BLaER1 (cell line): ENCODE measurements around the gene MEIS2.

Source experiments
- H3K27ac ChIP-seq: shearing (Covaris generic); formaldehyde crosslinking; 2 replicates; pipeline ENCODE4 v1.8.1; 2022
- H3K27me3 ChIP-seq: shearing (Covaris generic); formaldehyde crosslinking; 2 replicates; pipeline ENCODE4 v1.8.1; 2022
- H3K36me3 ChIP-seq: shearing (Covaris generic); formaldehyde crosslinking; 2 replicates; pipeline ENCODE4 v1.8.1; 2022
- H3K4me1 ChIP-seq: shearing (Covaris generic); formaldehyde crosslinking; 2 replicates; pipeline ENCODE4 v1.8.1; 2022
- H3K4me2 ChIP-seq: shearing (Covaris generic); formaldehyde crosslinking; 2 replicates; pipeline ENCODE4 v1.8.1; 2022
- H3K4me3 ChIP-seq: shearing (Covaris generic); formaldehyde crosslinking; 2 replicates; pipeline ENCODE4 v1.8.1; 2022
- H3K9ac ChIP-seq: shearing (Covaris generic); formaldehyde crosslinking; 2 replicates; pipeline ENCODE4 v1.8.1; 2022
- H3K9me3 ChIP-seq: shearing (Covaris generic); formaldehyde crosslinking; 2 replicates; pipeline ENCODE4 v1.8.1; 2022
- H4K20me1 ChIP-seq: shearing (Covaris generic); formaldehyde crosslinking; 2 replicates; pipeline ENCODE4 v1.8.1; 2022
- Cebpa-rat ChIP-seq: shearing (Covaris generic); IDR thresholded peaks from 2 replicates; pipeline ENCODE4 v1.8.1; 2022

Gene MEIS2

GRCh38 chr15:36931434-36931833 is 168.9 kb downstream of the MEIS2 start:
- H3K4me3 ChIP-seq, result no peak overlapping the region
- no peak overlapping the region for H3K4me2 ChIP-seq
- no peak overlapping the region for H3K9ac ChIP-seq
- no peaks in the 10 kb centered on the region for H3K9me3 ChIP-seq
- no peaks in the 10 kb centered on the region for H3K4me1 ChIP-seq
- H3K27ac ChIP-seq, result no peak overlapping the region
- no peaks in the 10 kb centered on the region for H3K36me3 ChIP-seq
- H3K27me3 ChIP-seq, result no peaks in the 10 kb centered on the region
- H4K20me1 ChIP-seq, result no peaks in the 10 kb centered on the region
- no peak for TF ChIP-seq Cebpa-rat

DNA sequence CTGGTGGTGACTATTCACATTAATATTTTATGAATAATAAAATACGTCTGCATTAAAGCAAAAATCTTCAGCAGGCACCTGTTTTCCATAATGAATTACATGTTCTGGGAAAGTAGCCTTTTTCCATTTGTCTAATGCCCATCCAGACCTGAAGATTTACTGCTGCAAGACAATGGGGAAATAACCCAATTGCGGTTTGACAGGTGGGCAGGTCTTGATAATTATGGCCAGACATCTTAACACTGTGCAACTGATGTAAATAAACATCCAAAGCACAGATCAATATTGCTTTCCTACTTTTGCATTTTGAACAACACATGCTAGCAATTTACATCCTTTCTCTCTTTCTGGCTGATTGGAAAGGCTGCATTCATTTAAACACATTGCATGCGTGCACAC is 173.9 kb downstream of the MEIS2 start:
- Histone ChIP-seq H3K4me3 (no peak overlapping the region), H3K36me3 (no peaks in the 10 kb centered on the region), H4K20me1 (no peaks in the 10 kb centered on the region), H3K27ac (no peak overlapping the region), H3K9me3 (no peaks in the 10 kb centered on the region), H3K4me2 (no peak overlapping the region), H3K9ac (no peak overlapping the region), H3K4me1 (no peaks in the 10 kb centered on the region), H3K27me3 (no peaks in the 10 kb centered on the region)
- no peak for TF ChIP-seq Cebpa-rat

GRCh38 chr15:36925653-36926426 is 174.5 kb downstream of the MEIS2 start:
- no peak for TF ChIP-seq Cebpa-rat
- Histone ChIP-seq H3K27me3 (no peaks in the 10 kb centered on the region), H3K9me3 (no peaks in the 10 kb centered on the region), H3K27ac (no peak overlapping the region), H3K4me1 (no peaks in the 10 kb centered on the region), H3K4me3 (no peak overlapping the region), H4K20me1 (no peaks in the 10 kb centered on the region), H3K9ac (no peak overlapping the region), H3K36me3 (no peaks in the 10 kb centered on the region), H3K4me2 (no peak overlapping the region)

DNA sequence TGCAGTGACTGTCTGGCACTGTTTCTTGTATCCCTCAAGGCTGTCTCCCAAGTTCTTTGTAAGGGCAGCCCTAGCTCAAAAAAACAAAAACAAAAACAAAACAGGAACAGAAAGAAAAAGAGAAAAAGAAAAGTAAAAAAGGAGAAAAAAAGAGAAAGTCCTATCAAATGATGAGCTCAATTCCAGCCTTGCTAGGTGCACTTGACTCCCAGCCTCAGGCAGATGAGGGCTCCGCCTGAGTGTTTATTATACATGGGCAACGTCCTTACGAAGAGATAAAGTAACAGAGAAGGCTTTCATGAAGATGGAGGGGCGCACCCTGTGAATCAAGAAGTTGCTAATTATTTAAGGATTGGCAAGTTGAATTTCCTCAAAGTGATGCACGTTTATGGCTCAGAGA is 175.3 kb downstream of the MEIS2 start:
- H3K27ac ChIP-seq, result no peak overlapping the region
- H4K20me1 ChIP-seq, result no peaks in the 10 kb centered on the region
- no peak for TF ChIP-seq Cebpa-rat
- no peaks in the 10 kb centered on the region for H3K36me3 ChIP-seq
- no peaks in the 10 kb centered on the region for H3K9me3 ChIP-seq
- no peak overlapping the region for H3K4me2 ChIP-seq
- no peak overlapping the region for H3K9ac ChIP-seq
- H3K4me1 ChIP-seq, result no peaks in the 10 kb centered on the region
- H3K27me3 ChIP-seq, result no peaks in the 10 kb centered on the region
- no peak overlapping the region for H3K4me3 ChIP-seq

GRCh38 chr15:36924034-36924433 is 176.3 kb downstream of the MEIS2 start:
- no peak overlapping the region for H3K9ac ChIP-seq
- H3K4me2 ChIP-seq, result no peak overlapping the region
- no peak for TF ChIP-seq Cebpa-rat
- H3K9me3 ChIP-seq, result no peaks in the 10 kb centered on the region
- H3K36me3 ChIP-seq, result no peaks in the 10 kb centered on the region
- no peaks in the 10 kb centered on the region for H4K20me1 ChIP-seq
- H3K27ac ChIP-seq, result no peak overlapping the region
- no peaks in the 10 kb centered on the region for H3K4me1 ChIP-seq
- no peaks in the 10 kb centered on the region for H3K27me3 ChIP-seq
- no peak overlapping the region for H3K4me3 ChIP-seq

GRCh38 chr15:36921484-36922091 is 178.8 kb downstream of the MEIS2 start:
- Histone ChIP-seq H3K27ac (no peak overlapping the region), H4K20me1 (no peaks in the 10 kb centered on the region), H3K27me3 (no peaks in the 10 kb centered on the region), H3K9ac (no peak overlapping the region), H3K9me3 (no peaks in the 10 kb centered on the region), H3K36me3 (no peaks in the 10 kb centered on the region), H3K4me1 (no peaks in the 10 kb centered on the region), H3K4me2 (no peak overlapping the region), H3K4me3 (no peak overlapping the region)
- no peak for TF ChIP-seq Cebpa-rat

- no peak overlapping the region for H3K4me3 ChIP-seq
- H3K27me3 ChIP-seq, result no peaks in the 10 kb centered on the region
- H3K27ac ChIP-seq, result no peak overlapping the region
- no peak overlapping the region for H3K9ac ChIP-seq
- TF ChIP-seq Cebpa-rat, result no peak
- no peaks in the 10 kb centered on the region for H3K36me3 ChIP-seq
- H3K4me1 ChIP-seq, result no peaks in the 10 kb centered on the region
- no peaks in the 10 kb centered on the region for H4K20me1 ChIP-seq
- no peak overlapping the region for H3K4me2 ChIP-seq
- no peaks in the 10 kb centered on the region for H3K9me3 ChIP-seq
These were observed 182.7 kb downstream of the MEIS2 start for GRCh38 chr15:36917411-36918267.

- Histone ChIP-seq H3K4me2 (no peak overlapping the region), H3K27ac (no peak overlapping the region), H4K20me1 (no peaks in the 10 kb centered on the region), H3K9me3 (no peaks in the 10 kb centered on the region), H3K4me1 (no peaks in the 10 kb centered on the region), H3K36me3 (no peaks in the 10 kb centered on the region), H3K9ac (no peak overlapping the region), H3K4me3 (no peak overlapping the region), H3K27me3 (no peaks in the 10 kb centered on the region)
- TF ChIP-seq Cebpa-rat, result no peak
These were observed 185.2 kb downstream of the MEIS2 start for GRCh38 chr15:36914960-36915808.

DNA sequence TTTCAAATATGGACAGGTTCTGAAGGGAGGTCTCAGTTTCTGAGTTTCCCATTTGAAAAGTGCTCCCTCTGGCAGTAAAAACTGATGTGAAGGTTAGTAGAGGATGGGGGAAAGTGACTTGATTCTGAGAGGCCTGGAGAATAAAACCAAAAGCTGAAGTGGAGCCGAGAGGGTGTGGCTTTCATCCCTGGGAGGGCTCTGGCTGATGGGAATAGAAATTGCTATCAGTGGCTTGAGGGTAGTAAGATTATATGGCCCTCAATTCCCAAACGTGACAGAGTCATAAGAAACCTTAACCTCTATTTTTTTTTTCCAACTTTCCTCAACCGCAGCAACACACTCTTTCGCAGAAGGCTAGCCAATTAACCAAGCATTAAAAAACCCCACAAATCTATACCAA is 185.9 kb downstream of the MEIS2 start:
- no peaks in the 10 kb centered on the region for H4K20me1 ChIP-seq

More for the DNA sequence above, 185.9 kb downstream of the MEIS2 start:
- no peaks in the 10 kb centered on the region for H3K9me3 ChIP-seq
- no peak for TF ChIP-seq Cebpa-rat
- H3K4me2 ChIP-seq, result no peak overlapping the region
- H3K9ac ChIP-seq, result no peak overlapping the region
- no peak overlapping the region for H3K4me3 ChIP-seq
- H3K36me3 ChIP-seq, result no peaks in the 10 kb centered on the region
- no peaks in the 10 kb centered on the region for H3K4me1 ChIP-seq
- H3K27me3 ChIP-seq, result no peaks in the 10 kb centered on the region
- H3K27ac ChIP-seq, result no peak overlapping the region
